Astrocyte (in vitro differentiated cells and primary cell): Measurements from ENCODE around the gene SCGB3A1.

Experiments
- EZH2 ChIP-seq: IDR thresholded peaks from 2 replicates; pipeline ENCODE4 v1.6.1; 2012; ENCODE audit warnings: mild to moderate bottlenecking, low read length, inconsistent platforms; ENCODE audit not compliant: insufficient read depth
- TF ChIP-seq, protein P1 (sequence below): IDR thresholded peaks from 2 replicates; pipeline ENCODE4 v1.5.1; 2011; ENCODE audit warnings: low read depth, mild to moderate bottlenecking, inconsistent platforms, low read length, moderate library complexity; ENCODE audit not compliant: insufficient read depth

DNA sequence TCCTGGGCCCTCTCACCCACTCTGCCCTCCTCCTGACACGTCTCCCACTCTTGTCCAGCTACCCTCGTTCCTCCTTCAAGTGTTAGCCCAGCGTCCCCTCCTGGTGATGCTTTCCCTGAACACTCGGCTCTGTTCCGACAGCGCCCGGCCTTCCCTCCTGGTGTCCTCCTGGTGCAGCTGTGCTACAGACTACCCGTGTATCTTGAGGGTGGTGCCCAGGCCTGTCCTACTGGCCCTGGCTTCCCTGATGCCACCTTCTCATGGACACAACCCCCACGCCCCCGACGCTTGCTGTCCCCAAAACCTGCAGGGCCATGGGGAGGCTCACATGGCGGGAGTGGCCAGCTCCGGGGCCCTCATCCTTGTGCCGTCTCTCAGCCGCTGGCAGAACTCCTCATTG, 21.4 kb upstream of the SCGB3A1 start:
- TF ChIP-seq, protein P1, sequence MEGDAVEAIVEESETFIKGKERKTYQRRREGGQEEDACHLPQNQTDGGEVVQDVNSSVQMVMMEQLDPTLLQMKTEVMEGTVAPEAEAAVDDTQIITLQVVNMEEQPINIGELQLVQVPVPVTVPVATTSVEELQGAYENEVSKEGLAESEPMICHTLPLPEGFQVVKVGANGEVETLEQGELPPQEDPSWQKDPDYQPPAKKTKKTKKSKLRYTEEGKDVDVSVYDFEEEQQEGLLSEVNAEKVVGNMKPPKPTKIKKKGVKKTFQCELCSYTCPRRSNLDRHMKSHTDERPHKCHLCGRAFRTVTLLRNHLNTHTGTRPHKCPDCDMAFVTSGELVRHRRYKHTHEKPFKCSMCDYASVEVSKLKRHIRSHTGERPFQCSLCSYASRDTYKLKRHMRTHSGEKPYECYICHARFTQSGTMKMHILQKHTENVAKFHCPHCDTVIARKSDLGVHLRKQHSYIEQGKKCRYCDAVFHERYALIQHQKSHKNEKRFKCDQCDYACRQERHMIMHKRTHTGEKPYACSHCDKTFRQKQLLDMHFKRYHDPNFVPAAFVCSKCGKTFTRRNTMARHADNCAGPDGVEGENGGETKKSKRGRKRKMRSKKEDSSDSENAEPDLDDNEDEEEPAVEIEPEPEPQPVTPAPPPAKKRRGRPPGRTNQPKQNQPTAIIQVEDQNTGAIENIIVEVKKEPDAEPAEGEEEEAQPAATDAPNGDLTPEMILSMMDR = no peak
- TF ChIP-seq EZH2 = no peak
